HG03097 (cell line): Measurements from ENCODE around the gene APOA4.

ENCODE experiments used
- ATAC-seq: cut with Tn5 transposase; IDR thresholded peaks from one replicate; pipeline ENCODE4 v1.9.1; 2021; ENCODE audit not compliant: unreplicated experiment, low FRiP score

The APOA4 gene

DNA sequence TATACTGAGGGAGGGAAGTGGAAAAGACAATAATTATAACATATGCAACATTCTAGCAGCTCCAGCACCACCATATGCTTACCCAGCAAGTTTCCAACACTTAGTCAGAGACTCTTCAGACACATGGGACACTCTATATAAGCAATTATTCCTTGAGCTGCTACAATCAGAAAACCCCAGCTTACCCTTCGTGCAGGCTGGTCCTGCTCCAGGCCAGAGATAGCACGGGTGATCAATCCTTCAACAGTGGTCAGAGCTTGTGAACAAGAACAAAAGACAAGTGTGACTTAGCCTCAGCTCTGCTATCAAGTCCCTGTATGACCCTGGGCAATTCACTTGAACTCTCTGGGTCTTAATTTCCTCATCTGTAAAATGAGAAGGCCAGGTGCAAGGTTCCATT lies 36.8 kb downstream of the APOA4 start:
- ATAC-seq: no peak

DNA sequence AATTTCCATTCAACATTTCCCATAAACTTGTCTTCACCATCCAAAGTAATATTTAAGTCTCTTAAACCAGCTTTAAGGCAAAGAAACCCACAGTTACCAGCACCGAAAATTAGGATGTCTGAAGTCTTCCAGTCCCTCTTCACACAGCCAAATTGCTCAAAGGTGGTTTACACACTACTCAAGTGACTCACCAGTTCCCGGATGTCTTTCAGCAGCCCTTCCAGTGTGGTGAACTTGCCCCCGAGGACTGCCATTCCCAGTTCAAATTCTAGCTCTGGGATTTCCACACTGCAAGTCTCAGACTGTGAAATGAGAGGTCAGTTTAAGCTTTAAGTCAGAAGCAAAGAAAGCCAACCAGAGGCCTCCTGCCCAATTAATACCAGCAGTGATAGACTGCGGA lies 40.4 kb downstream of the APOA4 start:
- no peak for ATAC-seq

DNA sequence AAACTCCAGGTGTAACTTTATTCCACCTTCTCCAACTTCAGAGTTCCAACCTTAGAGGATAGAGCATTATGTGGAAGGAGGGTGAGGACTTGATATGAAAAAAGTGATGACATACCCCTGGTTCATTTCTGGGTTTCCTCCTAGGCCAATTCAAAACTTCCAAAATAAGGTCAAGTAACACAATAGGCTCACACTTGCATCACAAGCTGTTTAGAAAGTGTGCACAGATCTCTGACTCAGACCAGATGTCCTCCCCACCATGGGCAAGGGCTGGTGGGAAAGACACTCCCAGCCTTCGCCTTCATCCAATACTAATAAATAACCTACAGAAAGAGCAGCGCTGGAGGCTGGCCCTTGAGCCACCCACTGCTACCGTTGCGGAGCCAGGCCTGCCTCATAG lies 44.5 kb downstream of the APOA4 start:
- ATAC-seq: no peak

DNA sequence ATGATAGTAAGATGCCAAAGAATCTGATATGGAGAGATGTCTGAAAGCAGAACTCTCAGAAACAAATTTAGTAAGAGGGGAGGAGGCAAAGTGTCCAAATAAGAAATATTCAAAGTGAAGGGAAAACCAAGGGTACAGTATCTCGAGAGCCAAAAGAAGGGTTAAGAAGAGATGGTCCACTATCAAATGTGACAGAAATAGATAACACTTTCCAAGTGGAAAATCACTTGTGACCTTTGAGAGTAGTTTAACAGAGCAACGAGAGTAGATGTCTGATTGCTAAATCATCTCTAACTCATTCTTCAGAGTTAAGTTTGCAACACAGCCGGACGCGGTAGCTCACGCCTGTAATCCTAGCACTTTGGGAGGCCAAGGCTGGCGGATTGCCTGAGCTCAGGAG lies 46.0 kb downstream of the APOA4 start:
- ATAC-seq: no peak

DNA sequence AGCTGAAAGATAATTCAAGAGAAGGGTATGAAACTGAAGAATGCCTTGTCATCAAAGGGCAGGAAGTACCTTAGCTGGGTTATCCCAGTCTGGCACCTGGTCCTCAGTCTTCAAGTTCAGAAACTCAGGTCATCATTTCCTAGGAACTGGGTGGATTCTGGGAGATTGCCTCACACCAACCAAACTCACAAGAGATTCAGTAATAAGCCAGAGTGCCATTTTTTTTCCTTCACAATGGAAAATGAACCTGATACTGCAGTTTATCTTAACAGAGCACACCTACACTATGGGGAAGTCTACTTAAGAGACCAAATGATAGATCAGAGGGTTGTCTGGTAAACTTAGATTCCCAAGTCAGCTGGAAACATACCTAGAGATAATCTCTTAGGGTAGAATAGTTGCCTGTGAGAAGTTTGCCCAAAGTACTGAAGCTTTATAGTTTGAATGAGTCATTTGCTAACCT lies 46.6 kb downstream of the APOA4 start:
- no peak for ATAC-seq

DNA sequence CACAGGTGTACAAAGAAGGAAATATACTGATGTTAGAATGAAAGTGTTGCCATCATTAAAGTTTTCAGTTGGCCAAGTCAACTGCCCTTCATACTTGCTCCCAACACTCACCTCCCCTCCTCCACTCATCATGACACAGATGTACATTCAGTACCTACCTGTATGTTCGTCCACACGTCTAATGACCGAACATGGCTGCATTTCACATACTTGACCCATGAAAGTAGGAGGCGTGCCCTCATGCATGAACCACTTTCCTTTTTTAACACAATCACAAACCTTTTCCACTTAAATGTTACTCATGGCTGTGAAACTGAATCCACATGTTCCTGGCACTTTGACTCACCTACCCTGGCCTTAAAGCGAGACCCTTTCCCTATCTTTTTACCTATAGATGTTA lies 47.1 kb downstream of the APOA4 start:
- ATAC-seq: no peak

DNA sequence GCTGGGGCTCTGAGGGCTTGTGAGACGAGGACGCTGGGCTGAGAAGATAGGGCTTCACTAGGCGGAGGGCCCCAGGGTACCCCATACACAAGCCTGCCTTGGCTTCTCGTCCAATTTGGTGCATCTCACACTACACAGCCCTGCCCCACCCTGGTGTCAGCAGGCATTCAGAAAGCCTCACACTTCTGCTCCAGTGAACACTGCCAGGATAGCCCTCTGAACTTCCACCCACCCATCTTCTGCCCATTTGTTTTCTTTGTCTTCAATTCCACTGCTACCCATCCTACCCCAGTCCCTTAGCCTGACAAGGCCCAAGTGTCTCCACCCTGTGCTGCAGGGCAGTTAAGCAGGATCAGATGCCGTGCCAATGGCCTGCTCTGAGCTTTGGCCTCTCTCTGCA lies 48.4 kb downstream of the APOA4 start:
- no peak for ATAC-seq

DNA sequence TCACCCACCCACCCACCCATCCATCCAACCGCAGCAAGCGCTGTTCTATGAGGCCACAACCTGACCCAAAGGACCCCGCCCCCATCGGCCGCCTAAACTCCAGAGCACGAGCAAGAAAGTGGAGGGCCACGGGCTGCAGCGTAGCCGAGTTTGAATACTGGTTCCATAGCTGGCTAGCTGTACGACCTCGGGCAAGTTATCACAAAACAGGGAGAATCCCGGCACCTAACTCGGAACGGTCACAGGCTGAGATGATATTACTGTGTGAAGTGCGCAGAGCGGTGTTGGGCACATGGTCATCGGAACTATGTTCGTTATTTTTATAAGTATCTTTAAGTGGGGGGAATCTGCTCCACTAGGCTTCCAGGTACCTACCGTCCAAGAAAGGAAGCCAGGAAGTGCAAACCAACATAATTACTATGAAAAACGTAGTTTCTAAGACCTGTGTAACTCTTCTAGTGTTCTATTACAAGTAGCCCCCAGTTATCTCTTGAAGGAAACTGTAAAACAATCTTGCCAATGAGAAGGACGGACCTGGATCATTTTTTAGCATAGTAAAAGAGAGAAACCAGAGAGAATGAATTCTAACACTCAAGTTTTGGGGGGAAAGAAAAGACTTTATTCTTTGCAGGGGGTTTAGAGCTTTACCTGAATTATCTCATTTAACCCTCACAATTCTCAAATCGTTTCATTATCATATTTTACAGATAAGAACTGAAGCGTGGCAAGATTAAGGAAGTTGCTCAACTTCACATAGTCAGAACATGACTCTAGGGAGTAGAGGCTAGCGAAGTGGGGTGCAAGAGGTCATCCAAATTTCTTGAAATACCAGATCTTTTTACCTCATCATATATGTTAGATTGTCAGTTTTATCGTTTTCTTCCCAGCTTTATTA lies 49.7 kb downstream of the APOA4 start:
- ATAC-seq: peak; percentile 19

DNA sequence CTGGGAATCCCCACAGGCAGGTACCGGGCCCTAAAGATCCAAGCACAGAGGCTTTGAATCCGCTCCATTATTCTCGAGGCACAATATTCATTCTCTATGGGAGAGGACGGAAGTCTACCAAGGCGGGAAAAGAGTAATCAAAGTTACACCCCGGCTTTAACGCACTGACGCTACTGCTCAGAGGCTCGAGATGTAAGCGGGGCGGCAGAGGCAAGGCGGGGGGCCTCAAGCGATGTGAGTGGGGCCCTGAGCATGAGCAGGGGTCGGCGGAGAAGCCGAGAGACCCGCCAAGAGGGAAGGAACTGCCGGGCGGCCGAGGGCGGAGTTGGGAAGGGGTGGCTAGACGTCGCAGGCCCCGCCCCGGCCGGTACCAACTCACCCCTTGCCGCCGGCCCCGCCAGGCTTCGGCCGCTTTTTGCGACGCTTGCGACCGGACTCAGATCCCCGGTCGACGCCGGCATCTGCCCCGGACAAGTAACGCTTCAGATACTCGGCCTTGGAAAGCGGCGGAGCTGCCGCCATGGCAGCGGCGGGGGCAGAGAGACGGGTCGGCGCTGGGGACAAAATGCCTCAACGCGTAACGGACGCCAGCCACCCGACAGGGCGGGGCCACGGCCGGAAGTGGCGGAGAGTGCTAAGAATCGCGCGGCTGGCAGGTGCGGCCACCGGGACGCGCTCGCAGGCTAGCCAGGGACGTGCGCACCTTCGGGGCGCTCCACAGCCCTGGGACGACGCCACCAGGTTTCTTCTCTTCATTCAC lies 50.5 kb downstream of the APOA4 start, which contains the start of gene BUD13:
BUD13 (minus strand) TSS at position 545 of the 760 bp plus-strand sequence; CDS start at position 522, 23 bp downstream.
- peak; percentile 80 for ATAC-seq

DNA sequence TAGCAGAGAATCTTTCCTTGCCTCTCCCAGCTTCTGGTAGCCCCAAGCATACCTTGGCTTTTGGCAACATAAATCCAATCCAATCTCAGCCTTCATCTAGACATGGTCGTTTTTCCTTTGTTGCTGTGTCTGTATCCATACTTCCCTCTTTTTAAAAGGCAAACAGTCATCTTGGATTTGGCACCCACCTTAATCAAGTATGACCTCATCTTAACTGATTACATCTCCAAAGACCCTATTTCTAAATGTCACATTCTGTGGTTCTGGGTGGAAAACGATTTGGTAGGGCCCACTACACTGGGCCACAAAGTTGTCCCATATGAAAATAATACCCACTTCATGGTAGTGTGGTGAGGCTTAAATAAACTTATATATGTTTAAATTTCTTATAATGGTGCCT lies 51.2 kb downstream of the APOA4 start:
- no peak for ATAC-seq
